ENCODE data around the gene DGKK. TPM values are rescaled to one million over a fixed set of nuclear protein-coding genes. Genes with fewer than 3 reads are reported as not detected.

The DGKK gene
- total RNA-seq = not detected in 2 replicates

GRCh38 chrX:50470103-50471031, at the start of gene DGKK:
TSS of gene DGKK (minus strand) at chrX:50470825. CDS start at chrX:50470678, 147 bp downstream.

